PC-3 (cell line): ENCODE results near the gene SLC16A3.

Experiments used
- CTCF ChIP-seq: fragments of 300-600 bp; sonication (generic); conservative IDR thresholded peaks from 2 replicates; pipeline ENCODE4 v1.5.1; 2017; ENCODE audit warnings: antibody characterized with exemption, low read depth, mild to moderate bottlenecking, low read length
- EZH2 ChIP-seq: fragments of 300-600 bp; sonication (generic); IDR thresholded peaks from one replicate; pipeline ENCODE4 v1.6.1; 2017; ENCODE audit warnings: antibody characterized with exemption, mild to moderate bottlenecking, low read length; ENCODE audit not compliant: unreplicated experiment

DNA sequence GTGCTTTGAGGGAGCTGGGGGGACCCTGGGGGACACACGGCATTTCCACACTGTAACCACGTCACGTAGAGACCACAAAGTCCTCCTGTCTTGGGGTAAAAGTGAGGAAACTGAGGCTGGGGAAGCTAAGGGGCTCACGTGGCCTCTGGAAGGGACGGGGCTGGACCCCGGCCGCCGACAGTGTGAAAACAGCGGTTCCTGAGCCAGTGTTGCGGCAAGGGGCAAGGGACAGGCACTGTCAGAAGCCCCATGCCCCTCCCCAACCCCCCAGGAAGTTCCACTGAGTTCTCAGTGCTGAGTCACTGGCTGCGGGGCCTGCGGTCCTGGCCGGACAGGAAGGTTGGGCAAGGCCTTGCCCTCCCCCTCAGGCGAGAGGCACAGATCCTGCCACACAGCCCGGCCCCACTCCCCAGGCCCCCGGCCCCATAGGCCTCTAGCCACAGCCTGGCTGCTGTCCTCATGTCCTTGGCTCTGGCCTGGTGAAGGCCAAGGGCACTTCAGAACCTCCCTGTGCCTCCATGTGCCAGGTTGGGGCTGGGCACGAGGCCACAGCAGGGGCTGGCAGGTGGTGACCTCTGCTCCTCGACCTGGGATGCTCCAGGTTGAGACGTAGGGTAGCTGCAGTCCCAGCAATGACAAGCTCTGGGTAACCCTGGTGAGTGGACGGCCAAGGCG, 11.2 kb upstream of the SLC16A3 start:
- TF ChIP-seq CTCF (no peak), EZH2 (no peak)
